HG02642 (cell line): ENCODE measurements around the gene NAA16.
"Not testable (repeated sequence)": the region's sequence is repeated elsewhere in the genome, so short reads cannot be mapped to it uniquely, and the experiment has no call there.

Experiments
- ATAC-seq: cut with Tn5 transposase; IDR thresholded peaks from one replicate; pipeline ENCODE4 v1.9.1; 2021; ENCODE audit warnings: mild to moderate bottlenecking; ENCODE audit not compliant: unreplicated experiment, poor library complexity

NAA16 gene

GRCh38 chr13:41403983-41404382, 92.9 kb downstream of the NAA16 start:
- ATAC-seq, result no peak

GRCh38 chr13:41405367-41405766, 94.3 kb downstream of the NAA16 start:
- ATAC-seq, result no peak

GRCh38 chr13:41407380-41407779, 96.3 kb downstream of the NAA16 start:
- ATAC-seq, result no peak

GRCh38 chr13:41408121-41408520, 97.1 kb downstream of the NAA16 start:
- no peak for ATAC-seq

GRCh38 chr13:41408746-41409145, 97.7 kb downstream of the NAA16 start:
- no peak for ATAC-seq

GRCh38 chr13:41409611-41410010, 98.5 kb downstream of the NAA16 start:
- ATAC-seq, result no peak

- ATAC-seq, result no peak
These were observed 100.0 kb downstream of the NAA16 start for GRCh38 chr13:41411060-41411459.

- no peak for ATAC-seq
These were observed 100.5 kb downstream of the NAA16 start for GRCh38 chr13:41411522-41411921.

GRCh38 chr13:41413872-41414271, 102.8 kb downstream of the NAA16 start:
- no peak for ATAC-seq

- ATAC-seq, result no peak
These were observed 105.2 kb downstream of the NAA16 start for GRCh38 chr13:41416276-41416675.

GRCh38 chr13:41418027-41418426, 107.0 kb downstream of the NAA16 start:
- ATAC-seq, result no peak

GRCh38 chr13:41418731-41419130, 107.7 kb downstream of the NAA16 start:
- ATAC-seq, result no peak

GRCh38 chr13:41419206-41419605, 108.1 kb downstream of the NAA16 start:
- no peak for ATAC-seq

GRCh38 chr13:41420146-41420545, 109.1 kb downstream of the NAA16 start:
- no peak for ATAC-seq

GRCh38 chr13:41421330-41421729, 110.3 kb downstream of the NAA16 start:
- not testable (repeated sequence) for ATAC-seq

- not testable (repeated sequence) for ATAC-seq
These were observed 110.9 kb downstream of the NAA16 start for GRCh38 chr13:41421983-41422382.

- not testable (repeated sequence) for ATAC-seq
These were observed 112.2 kb downstream of the NAA16 start for GRCh38 chr13:41423259-41423658.

GRCh38 chr13:41424675-41425074, 113.6 kb downstream of the NAA16 start:
- ATAC-seq, result not testable (repeated sequence)

- ATAC-seq, result no peak
These were observed 115.0 kb downstream of the NAA16 start for GRCh38 chr13:41426047-41426446.
